ENCODE data around the gene DTYMK. TPM values are rescaled to one million over a fixed set of nuclear protein-coding genes. Genes with fewer than 3 reads are reported as not detected.
"Not testable (repeated sequence)": the region's sequence is repeated elsewhere in the genome, so short reads cannot be mapped to it uniquely, and the experiment has no call there.

DTYMK gene, protein sequence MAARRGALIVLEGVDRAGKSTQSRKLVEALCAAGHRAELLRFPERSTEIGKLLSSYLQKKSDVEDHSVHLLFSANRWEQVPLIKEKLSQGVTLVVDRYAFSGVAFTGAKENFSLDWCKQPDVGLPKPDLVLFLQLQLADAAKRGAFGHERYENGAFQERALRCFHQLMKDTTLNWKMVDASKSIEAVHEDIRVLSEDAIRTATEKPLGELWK
- total RNA-seq (10 to 100 TPM; 13.1 to 34.2 TPM), polyA plus RNA-seq (ENCODE audit: insufficient read length in 2 of 2) (10 to 100 TPM; 43.8 to 51.6 TPM)
- long read RNA-seq, donor 1, transcript DTYMK-202 (4 exons, 1,089 nt) = minor isoform, 6 of 37 reads
- long read RNA-seq, donor 1, transcript DTYMK-201 (5 exons, 1,232 nt) = major isoform, 16 of 37 reads
- long read RNA-seq, donor 1, partial matches to known transcripts = 10 of 37 reads
- long read RNA-seq, donor 1, other reads (novel, unspliced or antisense) = 0 of 37 reads
- long read RNA-seq, donor 2, transcript DTYMK-201 (5 exons, 1,232 nt) = major isoform, 7 of 12 reads
- long read RNA-seq, donor 2, partial matches to known transcripts = 0 of 12 reads
- long read RNA-seq, donor 2, other reads (novel, unspliced or antisense) = 0 of 12 reads
- long read RNA-seq, donor 3, transcript DTYMK-201 (5 exons, 1,232 nt) = major isoform, 10 of 16 reads
- long read RNA-seq, donor 3, partial matches to known transcripts = 0 of 16 reads
- long read RNA-seq, donor 3, other reads (novel, unspliced or antisense) = 0 of 16 reads
- long read RNA-seq, donor 4, transcript DTYMK-201 (5 exons, 1,232 nt) = major isoform, 38 of 79 reads
- long read RNA-seq, donor 4, transcript DTYMK-202 (4 exons, 1,089 nt) = minor isoform, 8 of 79 reads
- long read RNA-seq, donor 4, partial matches to known transcripts = 26 of 79 reads
- long read RNA-seq, donor 4, other reads (novel, unspliced or antisense) = 6 of 79 reads

DNA sequence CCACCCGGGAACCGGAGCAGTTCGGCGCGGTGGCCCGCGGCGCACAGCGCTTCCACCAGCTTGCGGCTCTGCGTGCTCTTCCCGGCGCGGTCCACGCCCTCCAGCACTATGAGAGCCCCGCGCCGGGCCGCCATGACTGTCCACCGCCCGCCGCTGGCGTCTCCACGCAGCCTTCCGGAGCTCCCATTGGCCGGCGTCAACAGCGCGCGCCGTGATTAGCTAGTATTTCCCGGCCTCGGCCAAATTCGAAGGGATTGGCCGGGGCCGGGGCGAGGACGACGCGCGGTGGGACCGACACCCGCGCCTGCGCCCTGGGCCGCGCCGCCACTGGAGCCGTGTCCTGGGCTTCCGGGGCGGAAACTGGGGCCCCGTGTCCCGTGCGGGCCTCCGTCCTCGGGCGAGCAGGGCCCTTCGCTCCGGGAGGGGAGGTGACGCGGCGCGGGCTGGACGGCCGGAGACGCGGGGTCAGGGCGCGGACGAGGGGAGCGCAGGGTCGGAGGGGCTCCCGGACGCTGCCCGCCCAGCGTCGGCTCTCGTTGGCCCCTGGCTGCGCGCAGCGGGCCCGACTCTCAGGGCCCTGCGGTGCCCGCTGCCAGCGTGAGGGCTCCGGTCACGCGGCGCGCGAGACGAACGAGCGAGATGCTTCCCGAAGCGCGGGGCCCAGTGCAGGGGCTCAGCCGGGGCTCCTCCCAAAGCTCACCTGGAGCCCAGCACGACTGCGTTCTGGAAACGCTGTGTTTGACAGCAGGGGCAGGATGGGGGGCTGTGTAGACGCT, at the start of gene DTYMK:
DTYMK (minus strand) TSS at position 166 of the 776 bp plus-strand sequence; CDS start at position 134, 32 bp downstream.
- H3K36me3 ChIP-seq (ENCODE audit: control insufficient read depth, insufficient read depth, low read length) = peaks cover 44% of the 10 kb centered on the region
- peaks cover 17% of the 10 kb centered on the region for H3K4me1 ChIP-seq (ENCODE audit: control insufficient read depth, insufficient read depth, low read length)
- DNase-seq (ENCODE audit: low read depth in 4 of 6, low spot score in 6 of 6) = peak; percentile 88 to 99 (median 94)
- no peaks in the 10 kb centered on the region for H3K9me3 ChIP-seq (ENCODE audit: control insufficient read depth, insufficient read depth, low read length)
- WGBS (ENCODE audit: insufficient coverage) = under 1% methylated on average over 102 of the region's 102 CpGs
- H3K27me3 ChIP-seq (ENCODE audit: control insufficient read depth, insufficient read depth, low read length) = no peaks in the 10 kb centered on the region
- peak within 1 kb of the TSS; percentile 85 for H3K27ac ChIP-seq (ENCODE audit: low read depth, low read length)
- H3K4me3 ChIP-seq (ENCODE audit: low read depth, low read length) = peak within 1 kb of the TSS; percentile 77

DNA sequence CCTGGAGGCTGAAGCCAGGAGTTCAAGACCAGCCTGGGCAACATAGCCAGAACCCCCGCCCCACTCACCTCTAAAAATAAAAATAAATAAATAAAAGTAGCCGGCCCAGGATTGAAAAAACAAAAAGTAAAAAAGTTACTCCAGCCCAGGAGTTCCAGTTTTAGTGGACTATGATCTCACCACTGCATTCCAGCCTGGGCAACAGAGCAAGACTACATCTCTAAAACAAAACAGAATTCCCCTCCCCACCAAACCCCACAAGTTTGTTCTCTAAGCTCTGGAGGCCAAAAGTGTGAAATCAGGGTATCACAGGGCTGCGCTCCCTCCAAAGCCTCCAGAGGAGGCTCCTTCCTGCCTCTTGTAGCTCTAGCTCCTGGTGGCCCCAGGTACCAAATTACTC, 49.5 kb upstream of the DTYMK start:
- H3K4me1 ChIP-seq (ENCODE audit: control insufficient read depth, insufficient read depth, low read length) = peaks cover 14% of the 10 kb centered on the region
- H3K27ac ChIP-seq (ENCODE audit: low read depth, low read length) = no peak overlapping the region
- no peak overlapping the region for H3K4me3 ChIP-seq (ENCODE audit: low read depth, low read length)
- no peaks in the 10 kb centered on the region for H3K27me3 ChIP-seq (ENCODE audit: control insufficient read depth, insufficient read depth, low read length)
- no peaks in the 10 kb centered on the region for H3K9me3 ChIP-seq (ENCODE audit: control insufficient read depth, insufficient read depth, low read length)
- H3K36me3 ChIP-seq (ENCODE audit: control insufficient read depth, insufficient read depth, low read length) = peaks cover 24% of the 10 kb centered on the region
- WGBS (ENCODE audit: insufficient coverage) = 100% methylated on average over 1 of the region's 3 CpGs
- no peak for DNase-seq (ENCODE audit: low read depth in 4 of 6, low spot score in 6 of 6)

DNA sequence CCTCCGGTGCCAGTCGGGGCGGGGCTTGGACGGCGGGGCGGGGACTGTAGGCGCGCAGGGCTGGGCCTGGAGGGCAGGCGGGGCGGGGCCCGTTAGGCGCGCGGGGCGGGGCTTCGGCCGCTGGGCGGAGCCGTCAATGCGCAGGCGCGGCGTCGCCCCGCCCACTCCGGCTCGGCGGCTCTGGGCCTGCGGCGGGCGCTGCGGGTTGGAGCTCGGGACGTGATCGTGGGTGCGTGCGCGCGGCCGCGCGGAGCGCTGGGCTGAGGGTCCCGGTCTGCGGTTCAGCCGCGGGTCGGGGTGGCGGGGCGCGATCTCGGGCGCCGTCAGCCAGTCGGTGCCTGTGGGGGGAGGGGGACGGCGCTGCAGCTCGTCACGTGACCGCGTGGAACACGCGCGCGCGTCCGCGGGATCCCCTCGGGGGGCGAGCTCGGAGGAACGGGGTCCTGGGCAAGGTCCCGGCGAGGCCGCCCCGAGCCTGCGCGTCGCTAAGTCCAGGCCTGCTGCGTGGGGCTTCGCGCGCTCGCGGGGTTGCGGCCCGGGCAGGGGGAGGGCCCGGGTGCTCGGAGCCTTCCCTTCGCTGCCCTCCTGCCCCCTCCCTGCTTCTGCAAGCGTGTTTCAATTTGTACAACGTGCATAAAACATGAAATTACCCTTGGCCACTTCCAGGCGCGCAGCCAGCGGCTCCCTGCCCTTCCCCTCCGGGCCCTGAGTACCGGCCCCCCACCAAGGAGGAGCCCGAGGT, 48.0 kb upstream of the DTYMK start, which contains the start of gene D2HGDH:
D2HGDH (plus strand) TSS at position 164 of the 742 bp plus-strand sequence. CDS start 595 bp downstream, outside the sequence.
- DNase-seq (ENCODE audit: low read depth in 4 of 6, low spot score in 6 of 6) = peak; percentile 54 to 96 (median 80)
- Histone ChIP-seq H3K9me3 (ENCODE audit: control insufficient read depth, insufficient read depth, low read length) (no peaks in the 10 kb centered on the region), H3K27ac (ENCODE audit: low read depth, low read length) (peak within 1 kb of the TSS; percentile 69), H3K4me1 (ENCODE audit: control insufficient read depth, insufficient read depth, low read length) (peaks cover 14% of the 10 kb centered on the region), H3K36me3 (ENCODE audit: control insufficient read depth, insufficient read depth, low read length) (peaks cover 20% of the 10 kb centered on the region), H3K27me3 (ENCODE audit: control insufficient read depth, insufficient read depth, low read length) (no peaks in the 10 kb centered on the region), H3K4me3 (ENCODE audit: low read depth, low read length) (peak within 1 kb of the TSS; percentile 40)
- WGBS (ENCODE audit: insufficient coverage) = under 1% methylated on average over 98 of the region's 98 CpGs

DNA sequence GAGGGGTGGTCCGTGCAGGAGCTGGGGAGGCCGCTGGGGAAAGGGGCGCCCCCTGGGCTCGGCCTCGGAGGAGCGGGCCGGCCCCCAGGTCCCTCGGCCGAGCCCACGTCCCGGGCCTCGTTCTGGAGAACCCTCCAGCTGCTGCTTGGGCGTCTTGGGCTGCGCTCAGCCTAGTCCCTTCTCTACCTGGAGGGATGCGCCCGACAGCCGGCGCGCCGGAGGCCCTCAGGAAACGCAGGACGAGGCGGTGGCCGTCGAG, 47.5 kb upstream of the DTYMK start:
- peak overlapping the region; percentile 47 for H3K27ac ChIP-seq (ENCODE audit: low read depth, low read length)
- H3K4me1 ChIP-seq (ENCODE audit: control insufficient read depth, insufficient read depth, low read length) = peaks cover 14% of the 10 kb centered on the region

DNA sequence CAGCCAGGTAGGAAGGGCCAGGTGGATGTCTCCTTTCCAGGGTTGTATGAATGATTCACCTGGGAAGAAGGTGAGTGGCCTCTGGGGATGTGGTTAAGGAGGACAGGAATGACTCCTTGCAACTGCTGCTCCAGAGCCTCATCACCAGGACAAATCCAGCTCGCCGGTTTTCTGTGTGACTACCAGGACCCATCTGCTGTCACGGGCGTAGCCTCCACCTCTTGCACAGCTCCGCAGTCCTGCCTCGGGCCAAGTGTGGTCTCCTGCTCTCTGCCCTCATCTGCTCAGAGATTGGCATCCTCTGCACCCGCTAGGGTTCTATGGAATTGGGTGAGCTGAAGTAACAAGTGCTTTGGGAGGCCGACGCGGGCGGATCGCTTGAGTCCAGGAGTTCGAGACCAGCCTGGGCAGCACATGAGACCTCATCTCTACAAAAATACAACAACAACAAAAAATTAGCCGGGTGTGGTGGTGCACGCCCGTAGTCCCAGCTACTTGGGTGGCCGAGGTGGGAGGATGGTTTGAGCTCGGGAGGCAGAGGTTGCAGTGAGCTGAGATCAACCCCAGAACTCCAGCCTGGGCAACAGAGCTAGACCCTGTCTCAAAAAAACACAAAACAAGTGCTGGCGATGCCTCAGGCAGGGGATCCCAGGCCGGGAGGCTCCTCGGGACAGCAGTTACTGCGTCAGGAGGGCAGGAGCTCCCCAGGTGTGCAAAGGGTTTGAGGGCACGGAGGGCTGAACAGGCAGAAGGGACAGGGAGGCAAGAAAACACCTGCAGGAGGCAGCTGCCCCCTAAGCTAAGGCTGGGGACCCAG, 47.0 kb upstream of the DTYMK start:
- no peaks in the 10 kb centered on the region for H3K27me3 ChIP-seq (ENCODE audit: control insufficient read depth, insufficient read depth, low read length)
- DNase-seq (ENCODE audit: low read depth in 4 of 6, low spot score in 6 of 6) = no peak
- H3K4me3 ChIP-seq (ENCODE audit: low read depth, low read length) = peak overlapping the region; percentile 40
- H3K9me3 ChIP-seq (ENCODE audit: control insufficient read depth, insufficient read depth, low read length) = no peaks in the 10 kb centered on the region
- H3K27ac ChIP-seq (ENCODE audit: low read depth, low read length) = peak overlapping the region; percentile 47
- 83% methylated on average over 13 of the region's 23 CpGs for WGBS (ENCODE audit: insufficient coverage)
- H3K36me3 ChIP-seq (ENCODE audit: control insufficient read depth, insufficient read depth, low read length) = peaks cover 15% of the 10 kb centered on the region
- H3K4me1 ChIP-seq (ENCODE audit: control insufficient read depth, insufficient read depth, low read length) = peaks cover 14% of the 10 kb centered on the region

More for the DNA sequence above, 47.5 kb upstream of the DTYMK start:
- peaks cover 16% of the 10 kb centered on the region for H3K36me3 ChIP-seq (ENCODE audit: control insufficient read depth, insufficient read depth, low read length)
- H3K4me3 ChIP-seq (ENCODE audit: low read depth, low read length) = peak overlapping the region; percentile 40
- H3K9me3 ChIP-seq (ENCODE audit: control insufficient read depth, insufficient read depth, low read length) = no peaks in the 10 kb centered on the region
- no peaks in the 10 kb centered on the region for H3K27me3 ChIP-seq (ENCODE audit: control insufficient read depth, insufficient read depth, low read length)
- DNase-seq (ENCODE audit: low read depth in 4 of 6, low spot score in 6 of 6) = no peak
- WGBS (ENCODE audit: insufficient coverage) = 2% methylated on average over 25 of the region's 25 CpGs

DNA sequence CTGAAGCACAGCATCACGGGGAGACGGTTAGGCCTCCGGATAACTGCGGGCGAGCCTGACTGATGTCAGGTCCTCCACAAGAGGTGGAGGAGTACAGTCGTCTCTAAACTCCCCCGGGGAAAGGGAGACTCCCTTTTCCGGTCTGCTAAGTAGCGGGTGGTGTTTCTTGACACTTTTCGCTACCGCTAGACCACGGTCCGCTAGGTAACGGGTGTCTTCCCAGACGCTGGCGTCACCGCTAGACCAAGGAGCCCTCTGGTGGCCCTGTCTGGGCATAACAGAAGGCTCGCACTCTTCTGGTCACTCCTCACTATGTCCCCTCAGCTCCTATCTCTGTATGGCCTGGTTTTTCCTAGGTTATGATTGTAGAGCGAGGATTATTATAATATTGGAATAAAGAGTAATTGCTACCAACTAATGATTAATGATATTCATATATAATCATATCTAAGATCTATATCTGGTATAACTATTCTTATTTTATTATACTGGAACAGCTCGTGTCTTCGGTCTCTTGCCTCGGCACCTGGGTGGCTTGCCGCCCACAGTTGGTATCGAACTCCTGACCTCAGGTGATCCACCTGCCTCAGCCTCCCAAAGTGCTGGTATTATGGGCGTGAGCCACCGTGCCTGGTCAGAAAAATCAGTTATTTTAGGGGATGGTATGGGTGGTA, 46.0 kb upstream of the DTYMK start:
- H3K27ac ChIP-seq (ENCODE audit: low read depth, low read length) = not testable (repeated sequence)

DNA sequence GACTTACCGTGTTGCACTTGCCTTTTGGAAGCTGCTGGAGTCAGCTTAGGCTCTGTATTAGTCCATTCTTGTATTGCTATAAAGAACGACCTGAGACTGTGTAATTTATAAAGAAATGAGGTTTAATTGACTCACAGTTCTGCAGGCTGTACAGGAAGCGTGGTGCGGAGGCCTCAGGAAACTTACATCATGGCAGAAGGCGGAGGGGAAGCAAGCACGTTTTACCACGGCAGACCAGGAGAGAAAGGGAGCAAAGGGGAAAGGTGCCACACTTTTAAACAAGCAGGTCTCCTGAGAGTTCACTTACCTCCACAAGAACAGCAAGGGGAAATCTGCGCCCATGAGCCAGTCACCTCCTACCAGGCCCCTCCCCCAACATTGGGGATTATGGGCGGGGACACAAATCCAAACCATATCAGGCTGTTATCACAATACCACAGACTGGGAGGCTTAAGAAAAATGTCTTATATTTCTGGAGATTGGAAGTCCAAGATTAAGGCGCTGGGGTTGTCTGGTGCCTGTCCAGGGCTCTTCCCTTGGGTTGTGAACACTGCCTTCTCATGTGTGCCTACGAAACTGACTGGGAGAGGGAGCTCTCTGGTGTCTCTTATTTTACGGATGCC, 44.2 kb upstream of the DTYMK start:
- Histone ChIP-seq H3K4me1 (ENCODE audit: control insufficient read depth, insufficient read depth, low read length) (peaks cover 12% of the 10 kb centered on the region), H3K36me3 (ENCODE audit: control insufficient read depth, insufficient read depth, low read length) (peaks cover 26% of the 10 kb centered on the region), H3K27me3 (ENCODE audit: control insufficient read depth, insufficient read depth, low read length) (no peaks in the 10 kb centered on the region), H3K4me3 (ENCODE audit: low read depth, low read length) (no peak overlapping the region), H3K9me3 (ENCODE audit: control insufficient read depth, insufficient read depth, low read length) (no peaks in the 10 kb centered on the region), H3K27ac (ENCODE audit: low read depth, low read length) (no peak overlapping the region)
- DNase-seq (ENCODE audit: low read depth in 4 of 6, low spot score in 6 of 6) = no peak
- WGBS (ENCODE audit: insufficient coverage) = 87% methylated on average over 8 of the region's 12 CpGs

More for the DNA sequence above, 46.0 kb upstream of the DTYMK start:
- H3K9me3 ChIP-seq (ENCODE audit: control insufficient read depth, insufficient read depth, low read length); H3K27me3 ChIP-seq (ENCODE audit: control insufficient read depth, insufficient read depth, low read length); H3K4me3 ChIP-seq (ENCODE audit: low read depth, low read length): not testable (repeated sequence)
- H3K4me1 ChIP-seq (ENCODE audit: control insufficient read depth, insufficient read depth, low read length) = peaks cover 14% of the 10 kb centered on the region
- H3K36me3 ChIP-seq (ENCODE audit: control insufficient read depth, insufficient read depth, low read length) = peaks cover 15% of the 10 kb centered on the region
- 66% methylated on average over 9 of the region's 26 CpGs for WGBS (ENCODE audit: insufficient coverage)
- DNase-seq (ENCODE audit: low read depth in 4 of 6, low spot score in 6 of 6) = peak in 2 of 6 donors; percentile 44 to 68

DNA sequence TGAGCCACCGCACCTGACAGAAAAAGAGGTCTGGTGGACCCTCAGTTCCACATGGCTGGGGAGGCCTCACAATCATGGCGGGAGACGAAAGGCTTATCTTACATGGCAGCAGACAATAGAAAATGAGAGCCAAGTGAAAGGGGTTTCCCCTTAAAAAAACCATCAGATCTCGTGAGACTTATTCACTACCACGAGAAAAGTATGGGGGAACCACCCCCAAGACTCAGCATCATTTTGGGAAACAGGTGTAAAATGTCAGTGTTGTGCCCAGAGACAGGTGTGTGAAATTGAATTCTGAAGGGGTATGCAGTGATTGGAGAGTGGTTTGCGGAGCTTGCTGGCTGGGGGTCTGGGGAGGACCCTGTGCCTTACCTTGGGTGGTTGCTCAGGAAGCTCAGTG, 43.3 kb upstream of the DTYMK start:
- Histone ChIP-seq H3K27me3 (ENCODE audit: control insufficient read depth, insufficient read depth, low read length) (no peaks in the 10 kb centered on the region), H3K27ac (ENCODE audit: low read depth, low read length) (no peak overlapping the region), H3K4me1 (ENCODE audit: control insufficient read depth, insufficient read depth, low read length) (peaks cover 5% of the 10 kb centered on the region), H3K4me3 (ENCODE audit: low read depth, low read length) (no peak overlapping the region), H3K9me3 (ENCODE audit: control insufficient read depth, insufficient read depth, low read length) (no peaks in the 10 kb centered on the region), H3K36me3 (ENCODE audit: control insufficient read depth, insufficient read depth, low read length) (peaks cover 34% of the 10 kb centered on the region)
- 100% methylated on average over 1 of the region's 6 CpGs for WGBS (ENCODE audit: insufficient coverage)
- no peak for DNase-seq (ENCODE audit: low read depth in 4 of 6, low spot score in 6 of 6)

Data from spinal cord (tissue), 10 donors.